ENCODE measurements around the gene TGFA.

GRCh38 chr2:70532244-70532935 lies 21.2 kb downstream of the TGFA start:
- TF ChIP-seq CTCF (IDR thresholded peaks at IDR 0.05; ENCODE audit: low read depth, low read length) (no peak), EZH2phosphoT487 (IDR thresholded peaks at IDR 0.05; ENCODE audit: low read depth) (no peak)

Data from OCI-LY3 (cell line).